ENCODE measurements around the gene HMGB1.

GRCh38 chr13:30466358-30466714 is 600 bp upstream of the HMGB1 start:
- TF ChIP-seq ESRRA (IDR thresholded peaks at IDR 0.05; ENCODE audit: borderline replicate concordance, low read length) (no peak), MAZ (IDR thresholded peaks at IDR 0.05; ENCODE audit: borderline replicate concordance, low read depth, low read length) (no peak), CTCF (IDR thresholded peaks at IDR 0.05) (no peak), POLR2A (IDR thresholded peaks at IDR 0.05; ENCODE audit: low read length) (no peak), RAD21 (conservative IDR thresholded peaks at IDR 0.05 in 1 of 2, IDR thresholded peaks at IDR 0.05 in 1 of 2) (no peak), EP300 (IDR thresholded peaks at IDR 0.05) (no peak), BCL3 (IDR thresholded peaks at IDR 0.05) (no peak), MAX (IDR thresholded peaks at IDR 0.05) (no peak), BHLHE40 (IDR thresholded peaks at IDR 0.05; ENCODE audit: low read depth, low read length) (no peak), CBX2 (IDR thresholded peaks at IDR 0.05; ENCODE audit: borderline replicate concordance, low read depth) (no peak), PBX3 (IDR thresholded peaks at IDR 0.05) (no peak), RFX5 (IDR thresholded peaks at IDR 0.05) (no peak), PHF8 (IDR thresholded peaks at IDR 0.05; ENCODE audit: borderline replicate concordance, low read depth) (no peak), SMC3 (IDR thresholded peaks at IDR 0.05) (no peak)
